GM18508 (cell line): ENCODE results near the gene VAX1.
"Not testable (repeated sequence)": the region's sequence is repeated elsewhere in the genome, so short reads cannot be mapped to it uniquely, and the experiment has no call there.

Source experiments
- ATAC-seq: cut with Tn5 transposase; IDR thresholded peaks from one replicate; pipeline ENCODE4 v1.9.1; 2021; ENCODE audit warnings: moderate number of reproducible peaks; ENCODE audit not compliant: insufficient read depth, unreplicated experiment

Gene VAX1

DNA sequence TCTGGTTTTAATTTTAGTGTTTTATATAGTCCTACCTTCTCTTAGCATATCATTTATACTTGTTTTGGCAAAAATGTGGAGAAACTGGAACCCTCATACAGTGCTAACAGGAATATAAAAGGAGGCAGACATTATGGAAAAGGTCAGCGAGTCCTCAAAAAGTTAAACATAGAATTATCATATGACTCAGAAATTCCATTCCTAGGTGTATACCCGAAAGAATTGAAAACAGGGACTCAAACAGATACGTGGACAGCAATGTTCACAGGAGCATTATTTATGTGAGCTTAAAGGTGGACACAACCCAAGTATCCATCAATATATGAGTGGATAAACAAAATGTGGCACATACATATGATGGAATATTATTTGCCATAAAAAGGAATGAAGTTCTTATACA lies 51.5 kb downstream of the VAX1 start:
- no peak for ATAC-seq

GRCh38 chr10:117084421-117085246 lies 53.4 kb downstream of the VAX1 start:
- not testable (repeated sequence) for ATAC-seq
